Smooth muscle cell (in vitro differentiated cells): ENCODE results near the gene IRX4. TPM values are rescaled to one million over a fixed set of nuclear protein-coding genes. Genes with fewer than 3 reads are reported as not detected.

Experiments
- DNase-seq: peaks from one replicate; lab custom pipeline; 2025; ENCODE audit not compliant: unreplicated experiment; lab: John Stamatoyannopoulos, UW
- H2AFZ ChIP-seq: fragments of 200-600 bp; sonication (generic); 2 replicates; pipeline ENCODE4 v1.6.0; 2016; ENCODE audit warnings: antibody characterized with exemption, low read depth, mild to moderate bottlenecking
- H3F3A ChIP-seq: fragments of 200-600 bp; sonication (generic); 2 replicates; pipeline ENCODE4 v1.6.0; 2017; ENCODE audit warnings: antibody characterized with exemption, low read depth
- H3K27ac ChIP-seq: fragments of 200-600 bp; sonication (generic); 2 replicates; pipeline ENCODE4 v1.5.1; 2016; ENCODE audit warnings: low read depth, mild to moderate bottlenecking
- H3K27me3 ChIP-seq: fragments of 200-600 bp; sonication (generic); 2 replicates; pipeline ENCODE4 v1.6.1; 2016; ENCODE audit warnings: low read depth, mild to moderate bottlenecking
- H3K36me3 ChIP-seq: fragments of 200-600 bp; sonication (generic); 2 replicates; pipeline ENCODE4 v1.5.1; 2016; ENCODE audit warnings: low read depth
- H3K4me1 ChIP-seq: fragments of 200-600 bp; sonication (generic); 2 replicates; pipeline ENCODE4 v1.5.1; 2016; ENCODE audit warnings: low read depth
- H3K4me2 ChIP-seq: fragments of 200-600 bp; sonication (generic); 2 replicates; pipeline ENCODE4 v1.6.0; 2016; ENCODE audit warnings: mild to moderate bottlenecking
- H3K4me3 ChIP-seq: fragments of 200-600 bp; sonication (generic); 2 replicates; pipeline ENCODE4 v1.5.1; 2016; ENCODE audit warnings: mild to moderate bottlenecking
- H3K79me2 ChIP-seq: fragments of 200-600 bp; sonication (generic); 2 replicates; pipeline ENCODE4 v1.6.0; 2016; ENCODE audit warnings: low read depth, mild to moderate bottlenecking
- H3K9ac ChIP-seq: fragments of 200-600 bp; sonication (generic); 2 replicates; pipeline ENCODE4 v1.6.0; 2016; ENCODE audit warnings: low read depth
- H3K9me3 ChIP-seq: fragments of 200-600 bp; sonication (generic); replicated peaks from 2 replicates; pipeline ENCODE4 v1.5.1; 2016; ENCODE audit warnings: low read depth
- H4K20me1 ChIP-seq: fragments of 200-600 bp; sonication (generic); 2 replicates; pipeline ENCODE4 v1.6.0; 2016; ENCODE audit warnings: low read depth
- CTCF ChIP-seq: fragments of 200-600 bp; sonication (generic); IDR thresholded peaks from 2 replicates; pipeline ENCODE4 v1.5.1; 2017; ENCODE audit warnings: borderline replicate concordance, mild to moderate bottlenecking, antibody characterized with exemption; ENCODE audit not compliant: insufficient read depth, poor library complexity, severe bottlenecking
- WGBS: methylation state at CpG from one replicate; pipeline ENCODE4 v1.1.7; 2016; ENCODE audit warnings: low lambda C conversion rate; 5-methylcytosine and 5-hydroxymethylcytosine counted together
- polyA plus RNA-seq: library from polyadenylated mRNA; unstranded; fragments of >200 nt; fragmentation: Nextera tagmentation; extraction: Ambion mirVana; gene quantifications from 2 replicates; pipeline ENCODE4 v1.2.1, GENCODE V29; 2016
- total RNA-seq: library from RNA; depleted of rRNA; stranded (reverse); fragments of >200 nt; gene quantifications from 2 replicates; pipeline ENCODE4 v1.2.3, GENCODE V29; 2014

IRX4 gene
- total and polyA plus RNA-seq, 2 experiments from 2014 or later: 0.18 to 0.40 TPM

- no peak for DNase-seq
- no peaks in the 10 kb centered on the region for H3K9me3 ChIP-seq
- H4K20me1 ChIP-seq: no peaks in the 10 kb centered on the region
- WGBS: 69% methylated on average over 24 of the region's 24 CpGs
- H3K27me3 ChIP-seq: peaks cover 100% of the 10 kb centered on the region
- H3K4me1 ChIP-seq: peaks cover 2% of the 10 kb centered on the region
- H3F3A ChIP-seq: no peaks in the 10 kb centered on the region
- no peaks in the 10 kb centered on the region for H3K36me3 ChIP-seq
- no peaks in the 10 kb centered on the region for H3K79me2 ChIP-seq
- H3K27ac ChIP-seq: no peak overlapping the region
- H3K4me2 ChIP-seq: no peak overlapping the region
- TF ChIP-seq CTCF: no peak
- no peak overlapping the region for H3K4me3 ChIP-seq
- H2AFZ ChIP-seq: no peak overlapping the region
- H3K9ac ChIP-seq: no peak overlapping the region
Observed at GRCh38 chr5:1888541-1889251, 6.0 kb upstream of the IRX4 start.

GRCh38 chr5:1887588-1888360 lies 5.0 kb upstream of the IRX4 start:
- Histone ChIP-seq H3K27me3 (peaks cover 100% of the 10 kb centered on the region), H3K4me3 (no peak overlapping the region), H3K36me3 (no peaks in the 10 kb centered on the region), H3K9me3 (no peaks in the 10 kb centered on the region), H3F3A (no peaks in the 10 kb centered on the region), H3K79me2 (no peaks in the 10 kb centered on the region), H3K4me2 (no peak overlapping the region), H4K20me1 (no peaks in the 10 kb centered on the region), H3K4me1 (peaks cover 11% of the 10 kb centered on the region), H3K27ac (no peak overlapping the region), H3K9ac (no peak overlapping the region), H2AFZ (no peak overlapping the region)
- DNase-seq: no peak
- TF ChIP-seq CTCF: no peak
- WGBS: 31% methylated on average over 25 of the region's 31 CpGs

- no peak overlapping the region for H3K27ac ChIP-seq
- no peaks in the 10 kb centered on the region for H3F3A ChIP-seq
- no peak overlapping the region for H3K9ac ChIP-seq
- no peak overlapping the region for H3K4me3 ChIP-seq
- no peak overlapping the region for H2AFZ ChIP-seq
- no peaks in the 10 kb centered on the region for H3K36me3 ChIP-seq
- no peaks in the 10 kb centered on the region for H3K79me2 ChIP-seq
- H3K9me3 ChIP-seq: no peaks in the 10 kb centered on the region
- 2% methylated on average over 78 of the region's 102 CpGs for WGBS
- H3K4me2 ChIP-seq: peak overlapping the region; percentile 69
- peaks cover 100% of the 10 kb centered on the region for H3K27me3 ChIP-seq
- no peak for TF ChIP-seq CTCF
- no peak for DNase-seq
- no peaks in the 10 kb centered on the region for H4K20me1 ChIP-seq
- peaks cover 16% of the 10 kb centered on the region for H3K4me1 ChIP-seq
Observed at GRCh38 chr5:1886846-1887587, 4.3 kb upstream of the IRX4 start.
